ENCODE results near the gene DRD1.

- TF ChIP-seq CTCF (IDR thresholded peaks at IDR 0.05): peak in 2 of 4 experiments; percentile 41 to 55
- TF ChIP-seq POLR2A (IDR thresholded peaks at IDR 0.05): no peak
- TF ChIP-seq POLR2AphosphoS5 (IDR thresholded peaks at IDR 0.05): no peak
Observed at GRCh38 chr5:175460126-175460525, 16.1 kb upstream of the DRD1 start.
